IMR-90 (cell line): Measurements from ENCODE around the gene STAP1.

Experiments
- CHD1 ChIP-seq: IDR thresholded peaks from 2 replicates; pipeline ENCODE4 v1.6.1; 2012; ENCODE audit warnings: low read depth, low read length, improper control_type of control experiment
- CTCF ChIP-seq: conservative IDR thresholded peaks from 2 replicates; pipeline ENCODE4 v1.5.1; 2012; ENCODE audit warnings: mild to moderate bottlenecking, low read depth, low read length, improper control_type of control experiment
- MAFK ChIP-seq: IDR thresholded peaks from 2 replicates; pipeline ENCODE4 v1.6.1; 2012; ENCODE audit warnings: low read depth, low read length, improper control_type of control experiment
- MAZ ChIP-seq: IDR thresholded peaks from 2 replicates; pipeline ENCODE4 v1.6.1; 2012; ENCODE audit warnings: low read depth, mild to moderate bottlenecking, low read length, improper control_type of control experiment, moderate library complexity, borderline replicate concordance
- MXI1 ChIP-seq: IDR thresholded peaks from 2 replicates; pipeline ENCODE4 v1.6.1; 2012; ENCODE audit warnings: low read depth, mild to moderate bottlenecking, low read length, moderate library complexity, borderline replicate concordance
- NFE2L2 ChIP-seq: fragments of 150-350 bp; IDR thresholded peaks from 2 replicates; pipeline ENCODE4 v1.6.1; 2016; ENCODE audit warnings: low read depth, mild to moderate bottlenecking, low read length
- POLR2A ChIP-seq: IDR thresholded peaks from 2 replicates; pipeline ENCODE4 v1.6.1; 2012; ENCODE audit warnings: mild to moderate bottlenecking, low read depth, low read length
- RCOR1 ChIP-seq: IDR thresholded peaks from 2 replicates; pipeline ENCODE4 v1.6.1; 2012; ENCODE audit warnings: mild to moderate bottlenecking, low read length, improper control_type of control experiment; ENCODE audit not compliant: insufficient replicate concordance
- SMC3 ChIP-seq: fragments of 150-350 bp; IDR thresholded peaks from 2 replicates; pipeline ENCODE4 v1.6.1; 2016; ENCODE audit warnings: low read depth, mild to moderate bottlenecking, antibody characterized with exemption, low read length, moderate library complexity

DNA sequence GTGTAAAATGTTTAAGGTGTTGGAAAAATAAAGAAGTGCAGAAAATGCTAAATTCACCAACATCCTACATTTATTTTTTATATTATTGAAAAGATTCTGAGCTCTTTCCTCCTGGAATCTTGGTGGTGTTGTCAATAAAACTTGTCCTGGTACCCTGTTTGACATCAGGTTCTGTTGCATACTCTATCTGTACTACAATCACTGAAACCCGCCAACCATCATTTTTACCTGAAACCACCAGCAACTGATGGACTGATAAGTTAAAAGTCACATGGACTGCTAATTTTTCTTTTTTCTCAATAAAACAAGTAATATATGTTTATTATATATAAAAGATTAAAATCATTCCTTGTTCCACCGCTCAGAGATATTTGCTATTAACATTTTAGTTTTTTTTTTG lies 23.4 kb downstream of the STAP1 start:
- no peak for TF ChIP-seq CTCF
- TF ChIP-seq SMC3: no peak
- no peak for TF ChIP-seq MAFK
- no peak for TF ChIP-seq MAZ
- no peak for TF ChIP-seq MXI1
- no peak for TF ChIP-seq POLR2A
- no peak for TF ChIP-seq CHD1
- TF ChIP-seq NFE2L2: no peak
- no peak for TF ChIP-seq RCOR1
